HG02943 (cell line): ENCODE measurements around the gene GNPTG.

Experiments
- ATAC-seq: cut with Tn5 transposase; IDR thresholded peaks from one replicate; pipeline ENCODE4 v1.9.1; 2021; ENCODE audit warnings: mild to moderate bottlenecking, low read depth, moderate library complexity; ENCODE audit not compliant: unreplicated experiment

GNPTG gene

GRCh38 chr16:1332618-1333148, 19.0 kb upstream of the GNPTG start:
- ATAC-seq, result no peak

- ATAC-seq, result no peak
Measured at GRCh38 chr16:1333149-1333812, 18.4 kb upstream of the GNPTG start, which contains the start of gene BAIAP3. Gene BAIAP3, plus strand, starts transcription at chr16:1333645. Its CDS starts 4,905 bp downstream, at chr16:1338550.

DNA sequence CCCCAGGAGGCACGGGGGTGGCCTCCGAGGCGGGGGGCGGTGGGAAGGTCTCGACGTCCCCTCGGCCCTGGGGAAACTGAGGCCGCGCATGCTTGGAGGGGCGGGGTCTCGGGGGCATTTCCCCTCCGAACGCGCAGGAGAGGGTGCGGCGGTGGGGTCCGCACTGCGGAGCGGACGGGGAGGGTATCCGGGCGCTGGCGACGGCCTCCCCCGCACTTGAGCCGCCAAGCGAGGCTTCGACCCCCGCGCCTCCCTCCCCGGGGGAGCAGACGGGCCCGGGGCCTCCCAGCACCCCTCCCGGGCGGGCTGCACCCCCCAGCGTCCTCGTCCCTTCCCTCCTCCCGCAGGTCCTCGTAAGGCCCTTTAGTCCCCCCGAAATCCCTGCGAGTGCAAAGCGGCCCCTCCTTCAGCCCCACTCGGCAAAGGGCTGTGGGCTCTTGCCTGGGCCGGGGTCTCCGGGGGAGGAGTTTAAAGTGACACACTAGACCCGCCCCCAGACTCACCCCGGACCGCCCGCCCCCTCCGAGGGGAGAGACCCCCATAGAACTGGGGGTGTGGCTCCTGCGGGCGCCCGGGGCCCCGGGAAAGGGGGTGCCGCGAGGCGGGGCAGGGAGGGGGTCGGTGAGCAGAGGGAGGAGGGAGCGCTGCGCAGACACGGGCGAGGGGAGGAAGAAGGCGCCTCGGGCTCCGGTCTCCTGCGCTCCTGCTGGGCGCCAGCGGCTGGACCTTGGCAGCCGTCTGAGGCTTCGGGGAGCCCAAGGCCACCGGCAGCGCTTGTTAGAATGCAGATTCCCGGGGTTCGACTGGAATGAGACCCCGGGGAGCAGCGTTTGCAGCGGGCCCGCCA, 17.7 kb upstream of the GNPTG start:
- ATAC-seq, result no peak

DNA sequence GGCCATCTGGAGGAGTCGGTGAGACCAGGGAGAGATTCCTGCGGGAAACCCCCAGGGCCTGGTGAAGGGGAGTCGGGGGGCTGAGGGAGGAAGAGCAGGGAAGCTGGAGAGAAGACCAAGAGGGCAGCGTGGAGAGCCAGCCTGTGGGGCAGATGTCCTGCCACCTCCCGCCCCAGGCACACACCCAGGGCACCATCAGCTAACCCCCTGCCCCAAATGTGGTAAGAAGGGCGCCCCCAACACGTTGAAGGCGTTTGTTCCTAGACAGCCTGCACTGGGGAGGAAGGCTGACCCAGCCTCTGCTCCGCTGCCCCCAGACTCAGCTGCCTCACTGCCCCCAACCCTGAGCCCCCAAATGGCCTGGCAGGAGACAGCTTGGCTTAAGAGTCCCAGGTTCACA, 17.0 kb upstream of the GNPTG start:
- no peak for ATAC-seq

GRCh38 chr16:1335211-1335971, 16.3 kb upstream of the GNPTG start:
- ATAC-seq, result no peak

DNA sequence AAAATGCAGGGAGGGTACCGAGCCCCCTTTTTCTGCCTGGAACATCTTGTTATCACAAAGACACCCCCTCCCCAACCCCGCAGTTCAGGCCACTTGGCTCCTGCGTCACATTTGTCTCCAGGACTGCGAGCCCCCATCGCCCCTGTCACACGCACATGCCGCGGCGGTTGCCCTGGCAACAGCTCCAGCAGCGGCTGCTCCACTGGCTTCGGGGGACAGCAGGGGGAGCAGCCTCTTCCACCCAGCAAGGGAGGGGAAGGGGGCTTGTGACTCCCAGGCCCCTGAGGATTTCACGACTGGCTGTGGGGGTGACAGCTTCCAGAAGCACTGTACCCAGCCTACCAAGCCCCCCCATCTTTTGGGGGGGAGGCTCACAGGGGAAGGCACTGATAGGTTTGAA, 15.7 kb upstream of the GNPTG start:
- ATAC-seq, result no peak

GRCh38 chr16:1336619-1337018, 15.1 kb upstream of the GNPTG start:
- no peak for ATAC-seq

- no peak for ATAC-seq
Measured at GRCh38 chr16:1337486-1337885, 14.2 kb upstream of the GNPTG start.

DNA sequence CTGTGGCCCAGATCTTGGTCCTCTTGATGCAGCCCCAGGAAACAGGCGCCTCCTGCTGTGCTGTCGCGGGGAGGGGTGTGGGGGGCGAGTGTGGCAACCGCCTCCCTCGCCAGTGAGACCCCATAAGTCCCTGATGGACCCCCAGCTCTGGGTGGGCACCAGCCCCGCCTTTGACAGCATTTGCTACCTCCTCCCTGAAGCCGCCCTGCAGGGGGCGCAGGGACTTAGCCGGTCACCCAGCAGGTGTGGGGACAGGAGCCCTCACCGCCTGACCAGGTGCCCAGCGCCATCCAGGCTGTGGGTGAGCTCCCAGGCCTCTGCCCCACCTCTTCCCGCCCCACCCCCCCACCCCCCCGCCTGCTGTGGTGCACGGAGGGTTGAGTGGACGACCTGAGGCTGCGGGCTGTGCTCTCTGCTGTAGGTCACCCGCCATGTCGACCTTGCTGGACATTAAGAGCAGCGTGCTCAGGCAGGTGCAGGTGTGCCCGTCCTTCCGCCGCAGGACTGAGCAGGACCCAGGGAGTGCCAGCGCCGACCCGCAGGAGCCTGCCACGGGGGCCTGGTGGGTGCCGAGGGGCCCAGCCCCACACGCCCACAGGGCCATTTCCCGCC, 13.5 kb upstream of the GNPTG start:
- no peak for ATAC-seq

- no peak for ATAC-seq
Measured at GRCh38 chr16:1338855-1339675, 12.7 kb upstream of the GNPTG start.

- ATAC-seq, result no peak
Measured at GRCh38 chr16:1340730-1341494, 10.8 kb upstream of the GNPTG start.

DNA sequence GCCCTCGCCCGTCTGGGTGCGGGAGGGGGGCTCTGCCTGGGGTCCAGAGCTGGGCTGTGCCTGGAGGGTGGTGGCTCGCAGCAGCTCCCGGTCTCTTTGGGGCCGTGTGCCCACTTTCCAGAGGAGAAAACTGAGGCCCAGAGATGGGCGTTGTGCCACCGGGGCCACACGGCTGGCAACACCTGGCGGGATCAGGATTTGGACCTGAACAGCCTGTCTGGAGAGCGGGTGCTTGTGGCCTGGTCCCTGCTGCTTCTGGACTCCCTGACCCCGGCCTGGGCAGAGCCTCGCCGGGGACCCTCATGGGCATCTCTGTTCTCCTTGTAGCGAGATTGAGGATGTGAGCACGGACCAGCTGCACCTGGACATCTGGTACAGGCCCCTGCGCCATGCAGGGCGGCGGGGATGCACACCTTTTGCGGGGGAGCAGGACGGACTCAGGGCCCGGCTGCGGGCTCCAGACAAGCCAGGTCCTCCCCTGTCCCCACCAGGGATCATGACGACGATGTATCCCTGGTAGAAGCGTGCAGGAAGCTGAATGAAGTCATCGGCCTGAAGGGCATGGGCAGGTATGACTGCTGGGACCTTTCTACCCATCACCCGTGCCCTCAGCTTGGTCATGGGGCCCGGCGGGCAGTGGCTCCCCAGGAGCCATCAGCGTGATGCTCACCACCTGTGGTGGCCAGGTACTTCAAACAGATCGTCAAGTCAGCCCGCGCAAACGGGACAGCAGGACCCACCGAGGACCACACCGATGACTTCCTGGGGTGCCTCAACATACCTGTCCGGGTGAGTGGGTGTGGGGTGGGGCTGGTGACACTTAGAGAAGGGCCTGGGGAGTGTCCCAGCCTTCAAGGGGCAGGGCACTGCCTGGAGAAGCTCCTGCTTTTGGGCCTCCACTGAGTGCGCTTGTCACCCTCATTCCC, 10.0 kb upstream of the GNPTG start:
- no peak for ATAC-seq

GRCh38 chr16:1342526-1343427, 9.0 kb upstream of the GNPTG start:
- ATAC-seq, result peak; percentile 86

DNA sequence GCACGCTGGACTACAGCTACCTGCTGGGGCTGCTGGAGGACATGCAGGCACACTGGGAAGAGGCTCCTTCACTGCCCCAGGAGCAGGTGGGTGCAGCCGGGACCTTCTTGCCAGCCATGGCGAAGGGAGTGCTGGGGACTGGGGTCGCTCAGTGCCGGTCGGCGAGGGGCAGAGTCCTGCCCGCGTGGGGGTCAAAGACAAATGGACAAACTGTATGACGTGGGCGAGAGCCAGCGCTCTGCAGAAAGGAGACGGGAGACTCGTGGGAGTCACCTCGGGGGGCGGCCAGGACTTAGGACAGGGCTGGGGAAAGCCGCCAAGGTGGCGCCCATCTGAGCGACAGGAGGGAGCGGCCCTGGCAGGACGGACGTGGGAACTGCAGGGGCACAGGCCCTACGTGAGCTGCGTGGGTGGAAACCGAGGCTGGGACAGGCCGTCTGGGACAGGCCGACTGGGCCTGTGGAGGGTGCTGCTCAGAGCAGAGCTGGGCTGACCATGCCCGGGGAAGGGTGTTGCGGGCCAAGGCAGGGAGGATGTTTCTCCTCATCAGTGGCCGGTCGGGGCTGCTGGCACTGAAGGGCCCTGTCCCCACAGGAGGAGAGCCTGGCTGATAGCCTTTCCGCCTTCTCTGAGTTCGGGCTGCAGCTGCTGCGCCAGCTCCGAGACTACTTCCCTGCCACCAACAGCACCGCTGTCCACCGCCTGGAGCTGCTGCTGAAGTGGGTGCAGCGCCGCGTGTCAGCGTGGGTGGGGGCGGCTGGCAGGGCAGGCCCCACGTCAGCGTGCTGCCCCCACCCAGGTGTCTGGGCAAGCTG, 8.1 kb upstream of the GNPTG start:
- no peak for ATAC-seq

GRCh38 chr16:1344499-1344898, 7.2 kb upstream of the GNPTG start:
- no peak for ATAC-seq

DNA sequence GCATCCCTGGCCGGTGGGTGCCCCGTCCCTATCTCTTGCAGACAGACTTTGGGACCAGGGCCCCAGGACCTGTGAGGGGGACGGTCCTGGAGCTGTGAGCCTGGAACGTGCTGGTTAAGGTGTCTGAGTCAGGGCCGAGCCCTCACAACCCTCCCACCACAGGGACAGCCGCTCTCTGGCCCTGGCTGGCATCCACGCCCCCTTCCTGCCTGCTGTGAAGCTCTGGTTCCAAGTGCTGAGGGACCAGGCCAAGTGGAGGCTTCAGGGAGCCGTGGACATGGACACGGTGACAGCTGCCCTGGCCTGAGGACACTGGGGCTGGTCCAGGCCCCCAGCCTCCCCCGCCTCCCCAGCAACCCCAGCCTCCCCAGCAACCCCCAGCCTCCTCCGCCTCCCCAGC, 6.6 kb upstream of the GNPTG start:
- ATAC-seq, result no peak
